GM23338 (cell line): ENCODE data around the gene FHIT.

ENCODE experiments used
- CREB1 ChIP-seq: fragments of 250-450 bp; sonication (Bioruptor Pico); IDR thresholded peaks from 2 replicates; pipeline ENCODE4 v1.5.0; 2020; ENCODE audit warnings: low read depth, mild to moderate bottlenecking, moderate library complexity
- CTCF ChIP-seq, 2 experiments: fragments of 200-600 bp in 1 of 2; sonication (generic) in 1 of 2; conservative IDR thresholded peaks; 2 replicates each; pipeline versions ENCODE4 v1.5.1 to v1.6.1; 2016 to 2017; ENCODE audit warnings: antibody characterized with exemption in 2 of 2, low read depth in 2 of 2, mild to moderate bottlenecking in 2 of 2, moderate library complexity in 1 of 2
- ETS1 ChIP-seq: IDR thresholded peaks from 2 replicates; pipeline ENCODE4 v1.6.1; 2016; ENCODE audit warnings: antibody characterized with exemption
- EZH2 ChIP-seq: fragments of 200-600 bp; sonication (generic); IDR thresholded peaks from one replicate; pipeline ENCODE4 v1.8.0; 2017; ENCODE audit warnings: antibody characterized with exemption, mild to moderate bottlenecking, low read depth; ENCODE audit not compliant: unreplicated experiment
- EZH2phosphoT487 ChIP-seq: fragments of 200-600 bp; sonication (generic); IDR thresholded peaks from one replicate; pipeline ENCODE4 v1.8.1; 2018; ENCODE audit warnings: antibody characterized with exemption; ENCODE audit not compliant: unreplicated experiment
- JUNB ChIP-seq: IDR thresholded peaks from one replicate; pipeline ENCODE4 v1.6.1; 2016; ENCODE audit warnings: antibody characterized with exemption; ENCODE audit not compliant: unreplicated experiment
- NANOG ChIP-seq: IDR thresholded peaks from 2 replicates; pipeline ENCODE4 v1.6.1; 2016; ENCODE audit warnings: antibody characterized with exemption, borderline replicate concordance
- POLR2AphosphoS5 ChIP-seq: IDR thresholded peaks from 2 replicates; pipeline ENCODE4 v1.6.1; 2016; ENCODE audit warnings: antibody characterized with exemption, low read depth
- REST ChIP-seq: IDR thresholded peaks from one replicate; pipeline ENCODE4 v1.6.1; 2018; ENCODE audit warnings: antibody characterized with exemption; ENCODE audit not compliant: unreplicated experiment
- STAT1 ChIP-seq: IDR thresholded peaks from one replicate; pipeline ENCODE4 v1.6.1; 2016; ENCODE audit warnings: antibody characterized with exemption; ENCODE audit not compliant: unreplicated experiment
- ZNF114 ChIP-seq: fragments of 250-450 bp; sonication (Bioruptor Pico); IDR thresholded peaks from 2 replicates; pipeline ENCODE4 v1.5.0; 2020; ENCODE audit warnings: mild to moderate bottlenecking, moderate library complexity
- ZNF331 ChIP-seq: fragments of 250-450 bp; sonication (Bioruptor Pico); IDR thresholded peaks from 2 replicates; pipeline ENCODE4 v1.5.0; 2020; ENCODE audit warnings: low read depth, mild to moderate bottlenecking, moderate library complexity

GRCh38 chr3:60497902-60498301, 753.4 kb downstream of the FHIT start:
- TF ChIP-seq CTCF (conservative IDR thresholded peaks at IDR 0.05; ENCODE audit: low read depth in 2 of 2) (no peak), EZH2phosphoT487 (no peak), EZH2 (no peak), REST (no peak), NANOG (no peak), POLR2AphosphoS5 (no peak), CREB1 (CRISPR knock-in tag) (no peak), ETS1 (no peak), ZNF331 (CRISPR knock-in tag) (no peak), JUNB (no peak), ZNF114 (CRISPR knock-in tag) (no peak), STAT1 (no peak)
